CD4-positive, alpha-beta T cell treated with Interleukin-15 for 4 hours (primary cell): ENCODE measurements around the gene CACNA2D4.

Source experiments
- DNase-seq: peaks from one replicate; pipeline ENCODE4 v3.0.0-alpha.2; 2020; ENCODE audit warnings: low spot score

The CACNA2D4 gene

GRCh38 chr12:1870998-1871917, 47.2 kb downstream of the CACNA2D4 start:
- no peak for DNase-seq

- no peak for DNase-seq
These were observed 48.4 kb downstream of the CACNA2D4 start for GRCh38 chr12:1870086-1870485.

GRCh38 chr12:1869145-1869544, 49.3 kb downstream of the CACNA2D4 start:
- no peak for DNase-seq

GRCh38 chr12:1865284-1865866, 53.1 kb downstream of the CACNA2D4 start:
- no peak for DNase-seq

- DNase-seq: no peak
These were observed 53.6 kb downstream of the CACNA2D4 start for GRCh38 chr12:1864867-1865266.

- DNase-seq: no peak
These were observed 54.0 kb downstream of the CACNA2D4 start for GRCh38 chr12:1864456-1864855.

GRCh38 chr12:1863823-1864222, 54.6 kb downstream of the CACNA2D4 start:
- DNase-seq: no peak

- DNase-seq: no peak
These were observed 55.5 kb downstream of the CACNA2D4 start for GRCh38 chr12:1862973-1863372.

GRCh38 chr12:1859643-1860042, 58.8 kb downstream of the CACNA2D4 start:
- DNase-seq: no peak

- DNase-seq: no peak
These were observed 60.0 kb downstream of the CACNA2D4 start for GRCh38 chr12:1858456-1858855.

- no peak for DNase-seq
These were observed 60.6 kb downstream of the CACNA2D4 start for GRCh38 chr12:1857821-1858220.

- no peak for DNase-seq
These were observed 61.4 kb downstream of the CACNA2D4 start for GRCh38 chr12:1857086-1857485.

GRCh38 chr12:1855241-1855640, 63.2 kb downstream of the CACNA2D4 start:
- no peak for DNase-seq

- DNase-seq: no peak
These were observed 64.7 kb downstream of the CACNA2D4 start for GRCh38 chr12:1853716-1854115.

GRCh38 chr12:1852076-1852475, 66.4 kb downstream of the CACNA2D4 start:
- no peak for DNase-seq

GRCh38 chr12:1851151-1851701, 67.2 kb downstream of the CACNA2D4 start:
- no peak for DNase-seq

- DNase-seq: no peak
These were observed 69.7 kb downstream of the CACNA2D4 start for GRCh38 chr12:1848745-1849144.

- DNase-seq: no peak
These were observed 70.3 kb downstream of the CACNA2D4 start for GRCh38 chr12:1848146-1848545.

- no peak for DNase-seq
These were observed 71.0 kb downstream of the CACNA2D4 start for GRCh38 chr12:1847411-1847810.

GRCh38 chr12:1846421-1847405, 71.7 kb downstream of the CACNA2D4 start:
- no peak for DNase-seq

GRCh38 chr12:1845886-1846285, 72.6 kb downstream of the CACNA2D4 start:
- DNase-seq: no peak

- no peak for DNase-seq
These were observed 73.0 kb downstream of the CACNA2D4 start for GRCh38 chr12:1845427-1845826.
